IPS DF 6.9 (cell line): ENCODE results near the gene IFNGR1.

Experiments used
- DNase-seq: peaks from one replicate; pipeline ENCODE4 v3.0.0-alpha.2; 2013; ENCODE audit warnings: low read depth, low spot score
- H3K27ac ChIP-seq: one replicate; pipeline ENCODE4 v1.5.1; 2013; ENCODE audit warnings: low read length, control low read depth
- H3K27me3 ChIP-seq: 2 replicates; pipeline ENCODE4 v1.6.1; 2013; ENCODE audit warnings: mild to moderate bottlenecking, low read length; ENCODE audit not compliant: control insufficient read depth, insufficient read depth
- H3K36me3 ChIP-seq: 2 replicates; pipeline ENCODE4 v1.6.1; 2013; ENCODE audit warnings: low read length; ENCODE audit not compliant: control insufficient read depth, insufficient read depth
- H3K4me1 ChIP-seq: 2 replicates; pipeline ENCODE4 v1.6.1; 2013; ENCODE audit warnings: low read length; ENCODE audit not compliant: control insufficient read depth, insufficient read depth
- H3K4me3 ChIP-seq: 2 replicates; pipeline ENCODE4 v1.5.1; 2013; ENCODE audit warnings: mild to moderate bottlenecking, low read length
- H3K9me3 ChIP-seq: 2 replicates; pipeline ENCODE4 v1.6.1; 2013; ENCODE audit warnings: low read length, inconsistent platforms; ENCODE audit not compliant: control insufficient read depth, insufficient read depth
- WGBS: extraction: QIAGEN DNeasy Blood & Tissue Kit; methylation state at CpG from one replicate; pipeline ENCODE4 v1.1.7; 2013; ENCODE audit warnings: mixed read lengths, missing lambda C conversion rate; ENCODE audit not compliant: insufficient read length, insufficient coverage; 5-methylcytosine and 5-hydroxymethylcytosine counted together

Gene IFNGR1

DNA sequence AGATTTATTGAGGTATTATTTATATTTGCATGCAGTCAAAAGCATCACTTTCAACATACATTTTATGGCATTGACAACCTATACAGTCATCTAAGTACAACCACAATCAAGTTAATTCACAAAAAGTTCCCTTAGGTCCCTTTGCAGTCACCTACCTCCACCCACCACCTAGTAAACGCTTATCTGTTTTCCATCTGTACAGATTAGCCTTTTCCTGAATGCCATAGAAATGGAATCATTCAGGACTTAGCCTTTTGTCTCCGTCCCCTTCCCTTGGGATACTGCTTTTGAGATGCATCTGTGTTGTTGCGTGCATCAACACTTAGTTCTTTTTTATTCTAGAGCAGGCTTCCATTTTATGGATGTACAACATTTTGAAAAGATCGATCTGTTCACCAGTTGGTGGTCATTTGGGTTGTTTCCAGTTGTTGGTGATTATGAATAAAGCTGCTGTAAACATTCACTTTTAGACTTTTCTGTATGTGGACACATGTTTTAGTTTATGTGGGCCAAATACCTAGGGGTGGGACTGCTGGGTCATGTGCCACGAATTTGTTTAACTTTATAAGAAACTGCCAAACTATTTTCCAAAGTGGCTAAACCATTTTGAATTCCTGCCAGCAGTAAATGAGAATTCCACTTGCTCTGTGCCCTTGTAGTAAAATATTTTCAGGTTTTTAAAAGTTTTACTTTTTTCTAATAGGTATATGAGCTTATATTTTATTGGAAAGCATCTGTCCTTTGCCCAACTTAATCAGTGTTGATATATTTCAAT lies 17.6 kb upstream of the IFNGR1 start:
- no peaks in the 10 kb centered on the region for H3K27me3 ChIP-seq
- H3K4me3 ChIP-seq: no peak overlapping the region
- no CpG with 5 or more reads among the region's 5 CpGs for WGBS
- no peaks in the 10 kb centered on the region for H3K9me3 ChIP-seq
- no peak overlapping the region for H3K27ac ChIP-seq
- no peaks in the 10 kb centered on the region for H3K4me1 ChIP-seq
- no peaks in the 10 kb centered on the region for H3K36me3 ChIP-seq
- DNase-seq: no peak

DNA sequence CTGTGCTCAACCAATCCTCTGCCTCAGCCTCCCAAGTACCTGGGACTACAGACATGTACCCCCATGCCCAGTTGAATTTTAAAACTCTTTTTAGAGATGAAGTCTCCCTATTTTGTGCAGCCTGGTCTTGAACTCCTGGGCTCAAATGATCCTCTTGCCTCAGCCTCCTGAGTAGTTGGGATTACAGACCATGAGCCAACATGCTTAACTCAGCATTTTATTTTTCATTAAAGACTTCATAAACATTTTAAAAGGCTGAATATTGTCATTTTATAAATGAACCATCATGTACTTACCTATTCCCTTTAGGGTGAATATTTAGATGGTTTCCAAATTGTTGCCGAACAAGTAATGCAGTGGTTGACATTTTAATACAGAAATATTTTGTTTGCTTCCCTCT lies 16.5 kb upstream of the IFNGR1 start:
- DNase-seq: no peak
- Histone ChIP-seq H3K36me3 (no peaks in the 10 kb centered on the region), H3K9me3 (no peaks in the 10 kb centered on the region), H3K4me1 (no peaks in the 10 kb centered on the region), H3K27me3 (no peaks in the 10 kb centered on the region), H3K4me3 (no peak overlapping the region), H3K27ac (no peak overlapping the region)
- WGBS: no CpG with 5 or more reads among the region's 1 CpG

DNA sequence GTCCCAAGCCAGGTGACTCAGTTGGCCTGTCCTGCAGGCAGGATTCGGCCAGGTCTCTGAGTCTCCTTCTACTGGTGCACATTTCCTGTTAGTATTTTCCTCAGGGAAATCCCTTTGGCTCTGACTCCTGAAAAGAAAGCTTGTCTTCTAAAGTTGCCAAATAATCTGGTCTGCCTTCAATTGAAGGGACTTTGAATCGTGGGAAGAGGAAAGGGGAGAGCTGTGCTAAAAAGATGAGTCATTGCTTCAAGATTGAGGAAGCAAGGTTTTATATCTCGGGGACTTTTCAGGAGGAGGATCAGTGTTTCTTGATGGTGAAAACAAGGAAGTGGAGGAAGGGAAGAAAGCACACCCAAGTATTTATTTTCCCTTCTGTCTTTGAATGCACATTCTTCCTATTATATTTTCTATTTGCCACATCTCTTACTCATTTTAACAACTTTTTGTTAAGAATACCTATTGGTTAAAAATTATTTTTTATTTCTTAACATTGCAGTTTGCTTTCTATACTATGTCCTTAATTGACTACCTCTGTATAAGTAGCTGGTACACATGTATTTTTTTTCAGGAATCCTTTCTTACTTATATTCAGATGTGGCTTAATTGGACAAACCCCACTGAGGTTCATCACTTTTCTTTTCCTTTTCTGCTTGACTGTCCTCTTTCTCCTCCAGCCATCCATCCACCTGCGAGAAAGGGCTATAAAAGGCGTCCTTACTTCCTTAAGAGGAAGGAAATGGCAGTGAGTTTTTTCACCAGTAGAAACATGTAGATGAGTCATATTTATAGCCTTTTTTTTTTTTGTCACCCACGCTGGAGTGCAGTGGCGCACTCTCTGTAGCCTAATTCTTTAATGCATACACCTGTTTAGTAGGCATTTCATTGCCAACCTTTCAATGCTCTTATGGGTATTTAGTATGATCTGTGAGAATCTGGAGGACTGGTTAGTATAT lies 15.0 kb upstream of the IFNGR1 start:
- no peak overlapping the region for H3K4me3 ChIP-seq
- DNase-seq: no peak
- no peaks in the 10 kb centered on the region for H3K36me3 ChIP-seq
- H3K27me3 ChIP-seq: no peaks in the 10 kb centered on the region
- H3K27ac ChIP-seq: no peak overlapping the region
- H3K4me1 ChIP-seq: no peaks in the 10 kb centered on the region
- H3K9me3 ChIP-seq: no peaks in the 10 kb centered on the region
- WGBS: no CpG with 5 or more reads among the region's 7 CpGs

DNA sequence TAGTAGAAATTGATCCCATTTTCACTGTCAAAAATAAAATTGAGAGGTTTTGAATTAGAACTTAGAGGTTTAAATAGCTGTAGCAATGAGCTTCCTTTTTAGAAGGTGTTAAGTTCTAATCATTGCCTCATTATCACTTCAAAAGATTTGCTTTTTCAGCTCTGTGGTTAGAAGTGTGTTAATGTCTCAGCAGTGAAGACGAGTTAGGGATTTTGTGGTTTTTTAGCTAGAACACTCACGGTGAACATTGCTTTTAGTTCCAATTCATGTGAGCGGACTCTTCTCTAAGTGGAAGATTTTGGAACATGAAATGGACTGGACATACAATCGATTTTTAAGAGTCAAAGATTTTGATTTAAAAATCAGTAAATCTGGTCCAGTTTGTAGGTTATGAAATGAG lies 12.7 kb upstream of the IFNGR1 start:
- Histone ChIP-seq H3K27ac (no peak overlapping the region), H3K9me3 (no peaks in the 10 kb centered on the region), H3K36me3 (no peaks in the 10 kb centered on the region), H3K4me3 (no peak overlapping the region), H3K4me1 (no peaks in the 10 kb centered on the region), H3K27me3 (no peaks in the 10 kb centered on the region)
- WGBS: no CpG with 5 or more reads among the region's 4 CpGs
- DNase-seq: no peak

DNA sequence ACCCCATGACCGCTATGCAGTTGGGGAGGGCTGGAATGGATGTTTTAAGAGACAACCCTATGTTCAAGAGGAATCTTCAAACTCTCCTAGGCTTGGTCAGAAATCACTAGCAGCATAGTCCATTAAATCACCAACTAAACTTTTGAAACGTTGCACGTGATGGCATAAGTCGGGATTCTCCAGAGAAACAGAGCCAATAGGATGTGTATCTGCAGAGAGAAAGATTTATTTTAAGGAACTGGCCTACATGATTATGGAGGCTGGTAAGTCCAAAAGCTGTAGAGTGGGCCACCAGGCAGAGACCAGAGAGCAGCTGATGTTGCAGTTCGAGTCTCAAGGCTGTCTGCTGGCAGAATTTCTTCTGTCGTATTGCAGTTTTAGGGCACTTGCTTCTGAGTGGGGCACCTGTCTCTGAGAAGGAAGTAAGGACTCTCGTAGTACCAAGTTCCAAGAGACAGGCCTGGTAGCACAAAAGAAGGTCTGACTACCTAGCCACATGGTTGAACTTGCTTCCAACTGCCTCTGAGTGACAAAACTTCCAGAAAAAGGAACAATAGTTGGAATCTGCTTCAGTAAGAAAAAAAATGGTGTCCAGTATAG lies 11.9 kb upstream of the IFNGR1 start:
- WGBS: no CpG with 5 or more reads among the region's 7 CpGs
- Histone ChIP-seq H3K4me3 (no peak overlapping the region), H3K27me3 (no peaks in the 10 kb centered on the region), H3K4me1 (no peaks in the 10 kb centered on the region), H3K27ac (no peak overlapping the region), H3K9me3 (no peaks in the 10 kb centered on the region), H3K36me3 (no peaks in the 10 kb centered on the region)
- no peak for DNase-seq

DNA sequence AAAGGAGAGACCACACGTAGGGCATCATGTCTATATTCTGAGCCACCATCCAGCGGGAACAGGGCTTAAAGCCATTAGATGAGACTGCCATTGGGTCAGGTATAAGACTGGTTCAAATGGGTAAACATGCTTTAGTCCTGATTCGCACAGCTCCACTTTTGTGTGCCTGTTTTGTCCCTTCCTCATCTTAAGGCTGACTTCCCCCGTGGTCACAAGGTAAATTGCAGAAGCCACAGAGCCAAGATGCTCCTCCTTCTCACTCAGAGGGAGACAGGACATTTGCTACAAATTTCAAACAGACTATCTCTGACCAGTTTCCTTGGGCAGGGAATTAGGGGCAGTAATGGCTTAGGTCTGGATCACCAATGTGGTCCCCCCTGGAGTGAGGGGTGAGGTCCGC lies 11.4 kb upstream of the IFNGR1 start:
- no CpG with 5 or more reads among the region's 5 CpGs for WGBS
- Histone ChIP-seq H3K27ac (no peak overlapping the region), H3K36me3 (no peaks in the 10 kb centered on the region), H3K4me1 (no peaks in the 10 kb centered on the region), H3K4me3 (no peak overlapping the region), H3K9me3 (no peaks in the 10 kb centered on the region), H3K27me3 (no peaks in the 10 kb centered on the region)
- no peak for DNase-seq

DNA sequence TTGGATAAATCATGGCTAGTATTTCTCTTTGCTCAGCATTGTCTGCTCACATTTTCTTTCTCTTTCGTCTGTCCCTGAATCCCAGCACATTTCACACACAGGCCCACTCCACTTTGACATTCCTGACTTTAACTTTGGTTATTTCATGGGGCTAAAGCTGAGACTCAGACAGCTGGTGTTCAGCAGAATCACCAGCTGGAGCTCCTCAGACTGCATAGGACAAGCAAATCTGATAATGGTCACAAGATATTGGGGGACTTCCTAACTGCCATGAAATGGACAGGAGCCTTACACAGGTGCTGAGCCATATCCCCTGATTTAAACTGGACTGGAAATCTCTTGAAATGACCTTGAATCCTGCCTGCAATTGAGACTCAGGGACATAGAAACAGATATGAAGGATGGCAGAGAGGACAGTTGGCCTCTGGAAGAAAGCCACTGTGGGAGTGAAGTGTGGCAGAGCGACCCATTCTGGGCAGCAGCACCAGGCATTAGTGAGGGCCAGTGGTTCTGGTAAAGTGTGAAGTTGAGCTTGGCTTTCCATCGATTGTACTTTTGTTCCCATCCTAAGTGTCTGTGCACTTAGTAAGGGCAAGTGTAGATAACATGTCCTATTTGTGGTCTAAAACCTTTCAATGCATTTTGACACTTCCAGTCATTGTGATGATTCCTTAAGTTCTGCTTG lies 10.0 kb upstream of the IFNGR1 start:
- WGBS: no CpG with 5 or more reads among the region's 3 CpGs
- no peaks in the 10 kb centered on the region for H3K4me1 ChIP-seq
- no peak overlapping the region for H3K4me3 ChIP-seq
- no peaks in the 10 kb centered on the region for H3K27me3 ChIP-seq
- no peaks in the 10 kb centered on the region for H3K36me3 ChIP-seq
- no peaks in the 10 kb centered on the region for H3K9me3 ChIP-seq
- DNase-seq: no peak
- H3K27ac ChIP-seq: no peak overlapping the region

DNA sequence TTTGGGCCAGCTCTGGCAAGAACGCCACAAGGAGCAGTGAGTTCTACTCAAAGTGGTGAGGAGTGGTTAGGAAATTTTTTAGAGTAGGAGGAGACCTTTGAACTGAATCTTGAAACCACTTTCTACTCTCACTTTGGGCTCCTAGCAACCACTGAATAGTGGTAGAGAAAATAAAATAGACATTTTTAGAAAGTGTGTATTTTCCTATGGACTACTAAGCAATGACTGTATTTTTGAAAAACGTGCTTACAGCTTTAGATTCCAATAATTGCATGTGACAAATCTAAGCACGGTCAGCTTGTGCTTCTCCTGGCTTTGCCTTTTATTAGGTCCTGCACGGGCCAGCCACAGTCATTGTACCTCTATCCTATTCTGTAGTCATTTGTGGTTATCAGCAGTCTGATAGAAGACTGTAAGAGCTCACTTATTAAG lies 8.7 kb upstream of the IFNGR1 start:
- WGBS: no CpG with 5 or more reads among the region's 4 CpGs
- Histone ChIP-seq H3K4me3 (no peak overlapping the region), H3K27me3 (no peaks in the 10 kb centered on the region), H3K36me3 (no peaks in the 10 kb centered on the region), H3K27ac (no peak overlapping the region), H3K9me3 (no peaks in the 10 kb centered on the region), H3K4me1 (no peaks in the 10 kb centered on the region)
- DNase-seq: no peak

DNA sequence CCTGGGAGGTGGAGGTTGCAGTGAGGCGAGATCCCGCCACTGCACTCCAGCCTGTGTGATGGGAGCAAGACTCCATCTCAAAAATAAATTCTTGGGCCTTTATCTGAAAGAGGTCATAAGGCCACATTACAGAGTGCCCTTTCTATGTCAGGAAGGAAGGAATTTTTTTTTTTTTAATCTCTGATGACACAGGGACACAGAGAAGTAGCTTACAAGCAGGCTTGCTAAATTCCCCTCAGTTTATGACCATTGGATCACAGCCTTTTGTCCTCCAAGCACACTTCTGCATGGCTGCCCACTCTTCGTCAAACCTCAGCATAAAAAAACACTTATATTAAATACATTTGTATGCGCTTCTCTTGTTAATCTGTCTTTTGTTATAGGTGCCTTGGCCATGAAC lies 7.5 kb upstream of the IFNGR1 start:
- Histone ChIP-seq H3K4me1 (no peaks in the 10 kb centered on the region), H3K36me3 (no peaks in the 10 kb centered on the region), H3K27ac (no peak overlapping the region), H3K27me3 (no peaks in the 10 kb centered on the region), H3K9me3 (no peaks in the 10 kb centered on the region), H3K4me3 (no peak overlapping the region)
- no peak for DNase-seq
- no CpG with 5 or more reads among the region's 4 CpGs for WGBS

DNA sequence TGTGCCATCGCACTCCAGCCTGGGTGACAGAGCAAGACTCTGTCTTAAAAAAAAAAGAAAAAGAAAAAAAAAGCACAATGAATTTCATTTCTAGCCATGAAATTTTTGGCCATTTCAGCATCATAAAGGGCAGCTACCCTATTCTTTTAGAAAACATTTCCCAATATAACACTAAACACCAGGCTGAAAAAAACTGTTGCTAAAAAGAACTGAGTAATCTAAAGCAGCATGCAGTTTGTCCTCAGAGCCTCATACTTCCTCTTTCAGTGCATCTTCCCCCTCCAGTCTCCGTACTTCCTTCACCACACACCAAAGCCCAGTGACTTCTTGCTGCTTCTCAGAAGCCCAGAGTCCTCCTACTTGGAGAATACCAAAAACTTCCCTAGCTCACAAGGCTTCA lies 5.6 kb upstream of the IFNGR1 start:
- no peaks in the 10 kb centered on the region for H3K36me3 ChIP-seq
- no peak overlapping the region for H3K4me3 ChIP-seq
- no peaks in the 10 kb centered on the region for H3K4me1 ChIP-seq
- WGBS: no CpG with 5 or more reads among the region's 2 CpGs
- no peak overlapping the region for H3K27ac ChIP-seq
- H3K9me3 ChIP-seq: no peaks in the 10 kb centered on the region
- no peak for DNase-seq
- H3K27me3 ChIP-seq: no peaks in the 10 kb centered on the region
